Activated naive CD4-positive, alpha-beta T cell (primary cell): Measurements from ENCODE around the gene DLL1.

Experiments used
- DNase-seq, 4 experiments: peaks; one replicate each; lab custom pipeline; 2025; lab: John Stamatoyannopoulos, UW

The DLL1 gene

GRCh38 chr6:170283212-170284081, 7.4 kb downstream of the DLL1 start:
- DNase-seq, result no peak

- no peak for DNase-seq
These were observed 8.2 kb downstream of the DLL1 start for GRCh38 chr6:170282512-170283158.

- DNase-seq, result no peak
These were observed 9.3 kb downstream of the DLL1 start for GRCh38 chr6:170281331-170282292.

GRCh38 chr6:170280689-170281045, 10.2 kb downstream of the DLL1 start:
- DNase-seq, result no peak

GRCh38 chr6:170279977-170280688, 10.7 kb downstream of the DLL1 start:
- DNase-seq, result peak in 1 of 4 experiments; percentile 51

- no peak for DNase-seq
These were observed 11.5 kb downstream of the DLL1 start for GRCh38 chr6:170279426-170279825.

- no peak for DNase-seq
These were observed 12.2 kb downstream of the DLL1 start for GRCh38 chr6:170278743-170279094.

GRCh38 chr6:170277893-170278742, 12.8 kb downstream of the DLL1 start:
- DNase-seq, result no peak

- DNase-seq, result no peak
These were observed 14.4 kb downstream of the DLL1 start for GRCh38 chr6:170276369-170277057.

GRCh38 chr6:170274713-170275560, 15.9 kb downstream of the DLL1 start:
- no peak for DNase-seq

GRCh38 chr6:170273681-170274080, 17.2 kb downstream of the DLL1 start:
- no peak for DNase-seq

GRCh38 chr6:170273191-170273590, 17.7 kb downstream of the DLL1 start:
- no peak for DNase-seq

GRCh38 chr6:170272341-170273065, 18.4 kb downstream of the DLL1 start:
- DNase-seq, result no peak

GRCh38 chr6:170271771-170272314, 19.0 kb downstream of the DLL1 start:
- DNase-seq, result peak; percentile 30 to 68 (median 42)

GRCh38 chr6:170270984-170271593, 19.8 kb downstream of the DLL1 start:
- no peak for DNase-seq

GRCh38 chr6:170269846-170270541, 20.9 kb downstream of the DLL1 start:
- no peak for DNase-seq

- DNase-seq, result no peak
These were observed 21.6 kb downstream of the DLL1 start for GRCh38 chr6:170269151-170269845.
